A673 (cell line): Measurements from ENCODE around the gene MEGF11. TPM values are rescaled to one million over a fixed set of nuclear protein-coding genes. Genes with fewer than 3 reads are reported as not detected.

ENCODE experiments used
- BruUV-seq: library from RNA; stranded (reverse); fragments of 400-500 nt; replicated peaks from 2 replicates; lab custom pipeline; 2021; lab: Mats Ljungman, UMichigan
- CTCF ChIA-PET: fragments of 300-600 bp; sonication (Branson Sonifier 250); formaldehyde crosslinking; loops from one replicate; lab custom pipeline; 2022; ENCODE audit warnings: antibody characterized with exemption; lab: Charles Lee
- POLR2A ChIA-PET: fragments of 300-600 bp; sonication (Branson Sonifier 250); formaldehyde crosslinking; loops from one replicate; lab custom pipeline; 2022; ENCODE audit warnings: antibody characterized with exemption; ENCODE audit not compliant: low non-redundant PET; lab: Charles Lee
- DNase-seq: peaks from one replicate; pipeline ENCODE4 v3.0.0-alpha.2; 2015; ENCODE audit warnings: low spot score
- H3K27ac ChIP-seq: fragments of 200-600 bp; sonication (generic); 2 replicates; pipeline ENCODE4 v1.5.1; 2016; ENCODE audit warnings: mixed run types, low read depth, mild to moderate bottlenecking, mixed read lengths, antibody characterized with exemption, low read length; ENCODE audit not compliant: poor library complexity, severe bottlenecking
- H3K27me3 ChIP-seq: fragments of 200-600 bp; sonication (generic); replicated peaks from 2 replicates; pipeline ENCODE4 v1.6.1; 2017; ENCODE audit warnings: mixed run types, low read depth, mild to moderate bottlenecking, mixed read lengths, antibody characterized with exemption, low read length; ENCODE audit not compliant: insufficient read depth, poor library complexity
- H3K36me3 ChIP-seq: fragments of 200-600 bp; sonication (generic); 2 replicates; pipeline ENCODE4 v1.6.1; 2016; ENCODE audit warnings: mixed run types, mild to moderate bottlenecking, mixed read lengths, antibody characterized with exemption, low read length; ENCODE audit not compliant: insufficient read depth, poor library complexity, severe bottlenecking
- H3K4me1 ChIP-seq: fragments of 200-600 bp; sonication (generic); 2 replicates; pipeline ENCODE4 v1.6.1; 2017; ENCODE audit warnings: mixed run types, mild to moderate bottlenecking, mixed read lengths, antibody characterized with exemption, low read length; ENCODE audit not compliant: insufficient read depth, poor library complexity, severe bottlenecking
- H3K4me3 ChIP-seq: fragments of 200-600 bp; sonication (generic); 2 replicates; pipeline ENCODE4 v1.5.1; 2016; ENCODE audit warnings: low read depth, mixed run types, mild to moderate bottlenecking, mixed read lengths, low read length; ENCODE audit not compliant: poor library complexity, severe bottlenecking
- H3K9me3 ChIP-seq: fragments of 200-600 bp; sonication (generic); 2 replicates; pipeline ENCODE4 v1.6.1; 2016; ENCODE audit warnings: mixed run types, low read depth, mild to moderate bottlenecking, mixed read lengths, antibody characterized with exemption, low read length; ENCODE audit not compliant: poor library complexity, severe bottlenecking
- EZH2 ChIP-seq: fragments of 200-600 bp; sonication (generic); IDR thresholded peaks from 2 replicates; pipeline ENCODE4 v1.6.1; 2017; ENCODE audit warnings: borderline replicate concordance, low read depth, mild to moderate bottlenecking, mixed read lengths, antibody characterized with exemption, low read length; ENCODE audit not compliant: poor library complexity, severe bottlenecking
- intact Hi-C: fragments of 100-400 bp; cut with micrococcal nuclease; formaldehyde crosslinking; loops from one replicate; pipeline ENCODE4 v1.10.0; 2022; ENCODE audit not compliant: unreplicated experiment
- total RNA-seq: library from RNA; stranded (reverse); gene quantifications from 2 replicates; pipeline ENCODE4 v1.2.3, GENCODE V29; 2021
- TF ChIP-seq, protein P1 (sequence below): fragments of 300-800, 200-600 bp; sonication (generic); conservative IDR thresholded peaks from 2 replicates; pipeline ENCODE4 v1.5.1; 2017; ENCODE audit warnings: low read depth, mild to moderate bottlenecking, antibody characterized with exemption, low read length, moderate library complexity, mixed read lengths

The MEGF11 gene
- total RNA-seq, 1 experiment from 2014 or later: 0.43 TPM

DNA sequence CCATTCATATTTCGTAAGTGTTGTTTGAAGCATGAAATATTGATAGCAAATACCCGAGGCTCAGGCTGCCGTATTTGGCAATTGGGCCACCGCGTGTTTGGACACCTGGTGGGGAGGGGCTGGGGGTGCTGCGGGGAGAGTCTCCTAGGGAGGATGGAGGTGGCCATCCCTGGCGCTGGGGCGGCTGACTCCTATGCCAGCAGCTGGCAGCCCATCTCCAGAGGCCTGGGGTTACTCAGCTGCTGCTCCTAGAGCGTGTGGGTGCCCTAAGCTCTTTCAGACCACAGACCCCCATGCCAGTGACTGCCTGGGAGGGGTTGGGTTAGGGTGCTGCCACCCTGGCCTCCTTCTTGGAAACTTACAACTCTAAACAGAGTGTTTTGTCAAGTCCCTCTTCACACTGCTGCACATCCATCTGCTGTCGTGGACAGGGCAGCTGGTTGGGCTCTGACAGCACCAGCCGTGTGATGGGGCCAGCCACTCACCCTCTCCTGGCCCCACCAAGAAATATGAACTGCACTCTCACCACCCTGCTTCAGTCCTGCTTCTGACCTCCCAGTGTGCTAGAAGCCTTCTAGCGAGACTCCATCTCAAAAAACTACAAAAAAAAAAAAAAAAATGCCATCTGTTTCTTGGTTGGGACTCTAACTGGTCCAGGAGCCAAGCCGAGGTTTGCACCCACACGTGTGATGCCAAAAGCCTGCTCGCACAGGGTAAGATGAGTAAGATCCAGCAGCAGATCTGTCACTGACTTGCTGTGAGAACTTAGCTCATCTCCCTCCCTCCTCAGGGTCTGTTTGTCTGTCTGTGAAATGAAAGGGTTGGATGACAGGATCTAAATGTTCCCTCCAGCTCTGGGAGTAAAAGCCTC is 156.2 kb downstream of the MEGF11 start:
- ChIA-PET POLR2A (no interaction called here), CTCF (no interaction called here)
- H3K27me3 ChIP-seq: peaks cover 11% of the 10 kb centered on the region
- no peaks in the 10 kb centered on the region for H3K9me3 ChIP-seq
- no peaks in the 10 kb centered on the region for H3K4me1 ChIP-seq
- no peaks in the 10 kb centered on the region for H3K36me3 ChIP-seq
- DNase-seq: no peak
- no peak for TF ChIP-seq EZH2
- TF ChIP-seq, protein P1, sequence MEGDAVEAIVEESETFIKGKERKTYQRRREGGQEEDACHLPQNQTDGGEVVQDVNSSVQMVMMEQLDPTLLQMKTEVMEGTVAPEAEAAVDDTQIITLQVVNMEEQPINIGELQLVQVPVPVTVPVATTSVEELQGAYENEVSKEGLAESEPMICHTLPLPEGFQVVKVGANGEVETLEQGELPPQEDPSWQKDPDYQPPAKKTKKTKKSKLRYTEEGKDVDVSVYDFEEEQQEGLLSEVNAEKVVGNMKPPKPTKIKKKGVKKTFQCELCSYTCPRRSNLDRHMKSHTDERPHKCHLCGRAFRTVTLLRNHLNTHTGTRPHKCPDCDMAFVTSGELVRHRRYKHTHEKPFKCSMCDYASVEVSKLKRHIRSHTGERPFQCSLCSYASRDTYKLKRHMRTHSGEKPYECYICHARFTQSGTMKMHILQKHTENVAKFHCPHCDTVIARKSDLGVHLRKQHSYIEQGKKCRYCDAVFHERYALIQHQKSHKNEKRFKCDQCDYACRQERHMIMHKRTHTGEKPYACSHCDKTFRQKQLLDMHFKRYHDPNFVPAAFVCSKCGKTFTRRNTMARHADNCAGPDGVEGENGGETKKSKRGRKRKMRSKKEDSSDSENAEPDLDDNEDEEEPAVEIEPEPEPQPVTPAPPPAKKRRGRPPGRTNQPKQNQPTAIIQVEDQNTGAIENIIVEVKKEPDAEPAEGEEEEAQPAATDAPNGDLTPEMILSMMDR: no peak
- no peak overlapping the region for H3K4me3 ChIP-seq
- no peak overlapping the region for H3K27ac ChIP-seq
- no TSS peak for BruUV-seq
- intact Hi-C loops: no loop called here

GRCh38 chr15:66096688-66097058 is 156.9 kb downstream of the MEGF11 start:
- H3K4me1 ChIP-seq: no peaks in the 10 kb centered on the region
- intact Hi-C loops: no loop called here
- no peak overlapping the region for H3K27ac ChIP-seq
- DNase-seq: no peak
- peaks cover 9% of the 10 kb centered on the region for H3K27me3 ChIP-seq
- ChIA-PET POLR2A (no interaction called here), CTCF (no interaction called here)
- H3K4me3 ChIP-seq: no peak overlapping the region
- H3K36me3 ChIP-seq: no peaks in the 10 kb centered on the region
- TF ChIP-seq, protein P1: no peak
- TF ChIP-seq EZH2: no peak
- no TSS peak for BruUV-seq
- no peaks in the 10 kb centered on the region for H3K9me3 ChIP-seq

DNA sequence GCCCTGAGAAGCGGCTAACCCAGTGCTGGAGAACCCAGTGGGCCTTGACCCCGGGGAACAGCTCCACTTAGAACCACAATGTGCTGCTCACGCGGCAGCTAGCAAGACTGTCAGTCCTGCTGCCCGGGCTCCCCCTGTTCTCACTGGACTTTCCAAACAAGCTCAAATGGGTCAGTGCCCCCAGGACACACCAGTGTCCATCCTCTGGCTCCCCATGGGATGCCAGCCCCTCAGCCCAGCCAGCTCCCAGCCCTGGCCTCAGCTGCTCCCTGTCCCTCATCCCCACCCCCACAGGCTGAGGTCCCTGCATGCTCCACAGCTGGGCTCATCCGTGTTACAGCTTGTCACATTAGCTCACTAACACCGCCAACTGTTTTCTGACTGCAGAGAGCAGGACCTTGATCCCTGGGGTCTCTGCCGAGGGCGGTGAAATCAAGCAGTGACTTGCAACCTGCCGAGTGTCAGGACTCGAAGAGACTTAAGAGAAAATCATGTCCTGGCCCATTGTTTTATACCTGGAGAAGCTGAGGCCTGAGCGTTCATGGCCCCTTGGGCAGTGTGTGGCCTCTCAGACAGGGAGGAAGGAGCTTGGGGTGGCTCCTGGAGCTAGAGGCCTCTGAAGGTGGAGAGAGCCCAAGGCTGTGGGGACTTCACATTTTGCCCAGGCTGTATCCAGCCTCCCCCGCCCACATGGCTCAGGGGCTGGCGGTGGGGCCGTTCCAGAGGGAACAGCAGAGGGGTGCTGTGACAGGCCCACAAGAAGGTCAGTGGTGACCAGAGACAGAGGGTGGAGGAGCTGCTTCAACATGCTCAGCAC is 157.5 kb downstream of the MEGF11 start:
- Histone ChIP-seq H3K27me3 (peaks cover 4% of the 10 kb centered on the region), H3K27ac (no peak overlapping the region), H3K36me3 (no peaks in the 10 kb centered on the region), H3K4me1 (no peaks in the 10 kb centered on the region), H3K4me3 (no peak overlapping the region), H3K9me3 (no peaks in the 10 kb centered on the region)
- DNase-seq: no peak
- BruUV-seq: no TSS peak
- intact Hi-C loops: no loop called here
- TF ChIP-seq, protein P1: no peak
- TF ChIP-seq EZH2: no peak
- POLR2A ChIA-PET: no interaction called here
- CTCF ChIA-PET: no interaction called here
